H1 (cell line): ENCODE results near the gene SORBS1.

ENCODE experiments used
- POLR2A ChIP-seq, 2 experiments: IDR thresholded peaks; 1 replicate in 1 of 2; 2 replicates in 1 of 2; pipeline ENCODE4 v1.6.1; 2011; ENCODE audit warnings: low read depth in 2 of 2, low read length in 2 of 2, mild to moderate bottlenecking in 2 of 2; ENCODE audit errors: control extremely low read depth in 1 of 2
- POLR2AphosphoS5 ChIP-seq: IDR thresholded peaks from 2 replicates; pipeline ENCODE4 v1.6.1; 2011; ENCODE audit warnings: low read depth, low read length
- SIN3A ChIP-seq, 2 experiments: IDR thresholded peaks in 1 of 2; conservative IDR thresholded peaks in 1 of 2; 2 replicates each; pipeline ENCODE4 v1.6.1; 2011 to 2012; ENCODE audit warnings: low read length in 2 of 2, improper control_type of control experiment in 1 of 2, low read depth in 1 of 2, mild to moderate bottlenecking in 1 of 2
- SP1 ChIP-seq: IDR thresholded peaks from 2 replicates; pipeline ENCODE4 v1.6.1; 2011; ENCODE audit warnings: low read depth, low read length
- SP2 ChIP-seq: IDR thresholded peaks from 2 replicates; pipeline ENCODE4 v1.6.1; 2012; ENCODE audit warnings: mild to moderate bottlenecking, low read length, inconsistent platforms
- SP4 ChIP-seq: IDR thresholded peaks from 2 replicates; pipeline ENCODE4 v1.6.1; 2012; ENCODE audit warnings: low read length, inconsistent platforms
- ZNF274 ChIP-seq: IDR thresholded peaks from 2 replicates; pipeline ENCODE4 v1.7.0; 2012; ENCODE audit warnings: low read length, borderline replicate concordance; ENCODE audit errors: extremely low read depth
- TF ChIP-seq, protein P1 (sequence below), 3 experiments: IDR thresholded peaks; 1 replicate in 2 of 3; 2 replicates in 1 of 3; pipeline versions ENCODE4 v1.5.1 to v1.6.1; 2011; ENCODE audit warnings: low read length in 3 of 3, mild to moderate bottlenecking in 3 of 3, inconsistent platforms in 2 of 3, low read depth in 1 of 3, moderate library complexity in 1 of 3; ENCODE audit not compliant: insufficient read depth in 1 of 3; ENCODE audit errors: control extremely low read depth in 1 of 3
- TF ChIP-seq, protein P2 (sequence below): IDR thresholded peaks from 2 replicates; pipeline ENCODE4 v1.6.1; 2011; ENCODE audit warnings: low read length, improper control_type of control experiment

DNA sequence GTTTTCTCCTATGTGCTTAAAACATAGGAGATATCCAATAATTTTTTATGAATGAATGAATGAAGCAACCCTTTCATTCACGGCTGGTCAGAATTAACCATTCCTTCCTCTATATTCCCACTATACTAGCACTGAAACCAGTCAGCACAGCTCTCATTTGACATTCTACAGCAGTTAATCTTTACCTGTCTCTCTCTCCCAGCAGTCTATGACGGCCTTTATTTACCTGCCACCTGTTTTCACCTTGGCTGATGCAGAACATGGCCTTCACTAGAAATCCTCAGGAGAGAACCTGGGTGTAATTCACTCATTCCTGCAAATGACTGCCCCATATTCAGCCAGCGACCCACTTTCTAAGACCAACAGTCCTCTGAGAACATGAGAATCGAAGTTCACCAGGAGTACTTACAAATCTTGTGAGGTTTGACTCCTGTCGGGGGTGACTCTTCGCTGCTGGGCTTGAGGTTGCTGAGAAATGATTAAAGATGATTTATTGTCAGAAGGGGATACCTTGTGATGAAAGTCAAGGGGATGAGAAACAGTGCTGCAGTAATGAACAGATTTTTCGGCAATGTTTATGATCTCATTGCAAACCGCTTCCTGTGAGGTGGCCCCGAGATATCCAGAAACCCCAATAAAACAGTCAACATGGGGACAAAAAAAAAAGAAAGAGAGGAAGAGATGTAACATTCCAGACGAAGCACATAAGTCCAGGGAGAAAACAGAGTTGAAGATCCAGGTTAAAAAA is 239.4 kb downstream of the SORBS1 start:
- TF ChIP-seq, protein P1, sequence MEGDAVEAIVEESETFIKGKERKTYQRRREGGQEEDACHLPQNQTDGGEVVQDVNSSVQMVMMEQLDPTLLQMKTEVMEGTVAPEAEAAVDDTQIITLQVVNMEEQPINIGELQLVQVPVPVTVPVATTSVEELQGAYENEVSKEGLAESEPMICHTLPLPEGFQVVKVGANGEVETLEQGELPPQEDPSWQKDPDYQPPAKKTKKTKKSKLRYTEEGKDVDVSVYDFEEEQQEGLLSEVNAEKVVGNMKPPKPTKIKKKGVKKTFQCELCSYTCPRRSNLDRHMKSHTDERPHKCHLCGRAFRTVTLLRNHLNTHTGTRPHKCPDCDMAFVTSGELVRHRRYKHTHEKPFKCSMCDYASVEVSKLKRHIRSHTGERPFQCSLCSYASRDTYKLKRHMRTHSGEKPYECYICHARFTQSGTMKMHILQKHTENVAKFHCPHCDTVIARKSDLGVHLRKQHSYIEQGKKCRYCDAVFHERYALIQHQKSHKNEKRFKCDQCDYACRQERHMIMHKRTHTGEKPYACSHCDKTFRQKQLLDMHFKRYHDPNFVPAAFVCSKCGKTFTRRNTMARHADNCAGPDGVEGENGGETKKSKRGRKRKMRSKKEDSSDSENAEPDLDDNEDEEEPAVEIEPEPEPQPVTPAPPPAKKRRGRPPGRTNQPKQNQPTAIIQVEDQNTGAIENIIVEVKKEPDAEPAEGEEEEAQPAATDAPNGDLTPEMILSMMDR (IDR thresholded peaks at IDR 0.05; ENCODE audit: control extremely low read depth in 1 of 3, insufficient read depth in 1 of 3, low read depth in 1 of 3, low read length in 3 of 3): no peak
- TF ChIP-seq POLR2AphosphoS5 (no peak), SP2 (no peak), ZNF274 (no peak), SP1 (no peak), SP4 (no peak), SIN3A (conservative IDR thresholded peaks at IDR 0.05 in 1 of 2, IDR thresholded peaks at IDR 0.05 in 1 of 2; ENCODE audit: low read depth in 1 of 2, low read length in 2 of 2) (no peak), POLR2A (IDR thresholded peaks at IDR 0.05; ENCODE audit: control extremely low read depth in 1 of 2, low read depth in 2 of 2, low read length in 2 of 2) (no peak)
- TF ChIP-seq, protein P2, sequence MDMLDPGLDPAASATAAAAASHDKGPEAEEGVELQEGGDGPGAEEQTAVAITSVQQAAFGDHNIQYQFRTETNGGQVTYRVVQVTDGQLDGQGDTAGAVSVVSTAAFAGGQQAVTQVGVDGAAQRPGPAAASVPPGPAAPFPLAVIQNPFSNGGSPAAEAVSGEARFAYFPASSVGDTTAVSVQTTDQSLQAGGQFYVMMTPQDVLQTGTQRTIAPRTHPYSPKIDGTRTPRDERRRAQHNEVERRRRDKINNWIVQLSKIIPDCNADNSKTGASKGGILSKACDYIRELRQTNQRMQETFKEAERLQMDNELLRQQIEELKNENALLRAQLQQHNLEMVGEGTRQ: no peak
